ENCODE results near the gene ACSBG1.

The ACSBG1 gene

DNA sequence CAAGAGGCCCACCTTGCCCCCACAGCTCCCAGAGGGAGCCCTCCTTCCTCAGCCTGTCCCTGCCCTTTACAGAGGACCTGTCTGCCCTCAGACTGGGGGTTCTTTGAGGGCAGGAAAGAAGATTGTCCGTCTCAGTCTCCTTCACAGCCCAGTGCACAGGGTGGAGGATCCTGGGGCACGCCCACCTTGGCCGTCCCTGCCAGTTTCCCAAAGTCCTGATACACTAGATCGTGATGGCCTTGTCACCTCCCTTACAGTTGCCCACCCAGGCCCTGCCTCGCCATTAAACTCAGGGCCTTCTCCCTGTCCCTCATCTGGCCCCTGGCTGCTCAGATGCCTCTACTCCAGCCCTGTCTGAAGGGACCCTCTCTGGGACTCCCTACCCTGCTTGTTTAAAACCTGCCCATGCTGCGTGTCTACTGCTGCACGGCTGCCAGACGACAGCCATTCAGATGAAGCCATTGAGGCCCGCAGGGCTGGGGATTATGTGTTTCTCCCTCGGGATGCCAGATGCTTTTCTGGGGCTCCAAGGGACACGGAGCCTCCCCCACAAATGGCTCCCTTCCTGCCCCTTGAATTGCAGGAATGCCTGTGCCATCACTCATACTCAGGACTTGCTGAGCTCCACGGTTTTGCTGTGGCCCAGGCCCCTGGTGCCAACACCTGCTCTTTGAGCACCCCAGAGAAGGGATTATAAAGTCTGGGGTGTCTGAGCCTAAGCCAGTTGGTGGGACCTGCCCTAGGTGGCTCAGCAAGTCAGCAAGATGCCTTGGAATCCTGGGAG lies 27.8 kb downstream of the ACSBG1 start:
- H3K4me2 ChIP-seq (ENCODE audit: low read length) = no peak overlapping the region
- DNase-seq = peak; percentile 48
- no CpG with 5 or more reads among the region's 12 CpGs for WGBS (ENCODE audit: extremely low coverage, insufficient coverage, low lambda C conversion rate)

DNA sequence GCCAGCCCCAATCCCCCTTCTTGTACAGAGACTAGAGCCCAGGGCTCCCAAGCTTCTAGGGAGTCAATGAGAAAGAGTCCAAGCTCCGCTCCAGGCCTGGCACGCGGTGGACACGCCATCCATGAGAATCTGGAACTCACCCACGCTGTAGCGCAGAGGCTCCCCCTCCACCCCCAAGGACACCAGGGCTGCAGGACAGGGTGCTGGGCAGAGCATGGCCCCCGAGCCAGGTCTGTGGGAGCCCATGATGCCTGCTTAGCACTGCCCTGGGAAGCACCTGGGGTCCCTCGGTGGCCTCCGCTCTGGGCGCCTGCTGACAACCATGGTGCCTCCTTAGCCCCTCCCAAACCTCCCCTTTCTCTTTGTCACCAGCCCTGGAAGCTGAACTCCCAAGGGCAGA lies 28.5 kb downstream of the ACSBG1 start:
- Histone ChIP-seq H2BK5ac (ENCODE audit: low read length) (no peak overlapping the region), H3K56ac (ENCODE audit: low read length) (no peak overlapping the region), H3K36me3 (ENCODE audit: control insufficient read depth, insufficient read depth, low read length) (no peaks in the 10 kb centered on the region), H3K27ac (ENCODE audit: low read depth, low read length) (no peak overlapping the region), H3K23ac (ENCODE audit: low read length) (peak overlapping the region; percentile 6), H2BK120ac (ENCODE audit: low read depth, low read length) (no peak overlapping the region), H3K4ac (ENCODE audit: low read depth, low read length) (no peak overlapping the region), H3K18ac (ENCODE audit: low read length) (no peak overlapping the region), H3K79me1 (ENCODE audit: low read length) (no peaks in the 10 kb centered on the region), H2BK15ac (replicated peaks; ENCODE audit: low read depth) (no peak overlapping the region), H3K79me2 (ENCODE audit: control insufficient read depth, insufficient read depth, low read length) (no peaks in the 10 kb centered on the region), H2AK5ac (ENCODE audit: low read length) (no peak overlapping the region), H4K8ac (ENCODE audit: low read depth, low read length) (no peak overlapping the region), H3K27me3 (ENCODE audit: insufficient read depth, low read length, poor library complexity) (no peaks in the 10 kb centered on the region), H3K4me2 (ENCODE audit: low read length) (no peak overlapping the region), H3K4me3 (ENCODE audit: low read length) (no peak overlapping the region), H3K4me1 (ENCODE audit: control insufficient read depth, low read depth, low read length) (no peaks in the 10 kb centered on the region), H3K9ac (ENCODE audit: low read length) (no peak overlapping the region), H4K5ac (ENCODE audit: low read length) (no peak overlapping the region)
- WGBS (ENCODE audit: extremely low coverage, insufficient coverage, low lambda C conversion rate) = no CpG with 5 or more reads among the region's 10 CpGs
- DNase-seq = no peak

More for the DNA sequence above, 27.8 kb downstream of the ACSBG1 start:
- H3K4me1 ChIP-seq (ENCODE audit: control insufficient read depth, low read depth, low read length) = no peaks in the 10 kb centered on the region
- no peak overlapping the region for H2BK5ac ChIP-seq (ENCODE audit: low read length)
- no peaks in the 10 kb centered on the region for H3K36me3 ChIP-seq (ENCODE audit: control insufficient read depth, insufficient read depth, low read length)
- no peak overlapping the region for H4K5ac ChIP-seq (ENCODE audit: low read length)
- no peak overlapping the region for H2AK5ac ChIP-seq (ENCODE audit: low read length)
- H3K27ac ChIP-seq (ENCODE audit: low read depth, low read length) = no peak overlapping the region
- H2BK15ac ChIP-seq (replicated peaks; ENCODE audit: low read depth) = no peak overlapping the region
- no peak overlapping the region for H2BK120ac ChIP-seq (ENCODE audit: low read depth, low read length)
- no peak overlapping the region for H3K9ac ChIP-seq (ENCODE audit: low read length)
- H3K79me2 ChIP-seq (ENCODE audit: control insufficient read depth, insufficient read depth, low read length) = no peaks in the 10 kb centered on the region
- H3K18ac ChIP-seq (ENCODE audit: low read length) = no peak overlapping the region
- H3K56ac ChIP-seq (ENCODE audit: low read length) = no peak overlapping the region
- no peak overlapping the region for H4K8ac ChIP-seq (ENCODE audit: low read depth, low read length)
- no peaks in the 10 kb centered on the region for H3K27me3 ChIP-seq (ENCODE audit: insufficient read depth, low read length, poor library complexity)
- H3K4me3 ChIP-seq (ENCODE audit: low read length) = no peak overlapping the region
- H3K23ac ChIP-seq (ENCODE audit: low read length) = no peak overlapping the region
- H3K4ac ChIP-seq (ENCODE audit: low read depth, low read length) = no peak overlapping the region
- H3K79me1 ChIP-seq (ENCODE audit: low read length) = no peaks in the 10 kb centered on the region

- Histone ChIP-seq H2BK120ac (ENCODE audit: low read depth, low read length) (no peak overlapping the region), H3K4me1 (ENCODE audit: control insufficient read depth, low read depth, low read length) (no peaks in the 10 kb centered on the region), H3K4ac (ENCODE audit: low read depth, low read length) (no peak overlapping the region), H3K4me2 (ENCODE audit: low read length) (no peak overlapping the region), H3K18ac (ENCODE audit: low read length) (no peak overlapping the region), H3K79me1 (ENCODE audit: low read length) (no peaks in the 10 kb centered on the region), H3K9ac (ENCODE audit: low read length) (no peak overlapping the region), H4K5ac (ENCODE audit: low read length) (no peak overlapping the region), H3K79me2 (ENCODE audit: control insufficient read depth, insufficient read depth, low read length) (no peaks in the 10 kb centered on the region), H3K23ac (ENCODE audit: low read length) (no peak overlapping the region), H4K8ac (ENCODE audit: low read depth, low read length) (no peak overlapping the region), H2BK15ac (replicated peaks; ENCODE audit: low read depth) (no peak overlapping the region), H3K4me3 (ENCODE audit: low read length) (no peak overlapping the region), H3K56ac (ENCODE audit: low read length) (no peak overlapping the region), H3K36me3 (ENCODE audit: control insufficient read depth, insufficient read depth, low read length) (no peaks in the 10 kb centered on the region), H2AK5ac (ENCODE audit: low read length) (no peak overlapping the region), H3K27ac (ENCODE audit: low read depth, low read length) (no peak overlapping the region), H3K27me3 (ENCODE audit: insufficient read depth, low read length, poor library complexity) (no peaks in the 10 kb centered on the region), H2BK5ac (ENCODE audit: low read length) (no peak overlapping the region)
- no CpG with 5 or more reads among the region's 1 CpG for WGBS (ENCODE audit: extremely low coverage, insufficient coverage, low lambda C conversion rate)
- no peak for DNase-seq
Observed at GRCh38 chr15:78205337-78205736, 29.0 kb downstream of the ACSBG1 start.

- Histone ChIP-seq H3K27me3 (ENCODE audit: insufficient read depth, low read length, poor library complexity) (no peaks in the 10 kb centered on the region), H2AK5ac (ENCODE audit: low read length) (no peak overlapping the region), H3K79me1 (ENCODE audit: low read length) (no peaks in the 10 kb centered on the region), H2BK120ac (ENCODE audit: low read depth, low read length) (no peak overlapping the region), H2BK5ac (ENCODE audit: low read length) (no peak overlapping the region), H3K27ac (ENCODE audit: low read depth, low read length) (no peak overlapping the region), H3K36me3 (ENCODE audit: control insufficient read depth, insufficient read depth, low read length) (no peaks in the 10 kb centered on the region), H2BK15ac (replicated peaks; ENCODE audit: low read depth) (no peak overlapping the region), H3K4me2 (ENCODE audit: low read length) (no peak overlapping the region), H4K8ac (ENCODE audit: low read depth, low read length) (no peak overlapping the region), H3K4me3 (ENCODE audit: low read length) (no peak overlapping the region), H3K23ac (ENCODE audit: low read length) (no peak overlapping the region), H3K9ac (ENCODE audit: low read length) (no peak overlapping the region), H3K4me1 (ENCODE audit: control insufficient read depth, low read depth, low read length) (no peaks in the 10 kb centered on the region), H4K5ac (ENCODE audit: low read length) (no peak overlapping the region), H3K18ac (ENCODE audit: low read length) (no peak overlapping the region), H3K4ac (ENCODE audit: low read depth, low read length) (no peak overlapping the region), H3K56ac (ENCODE audit: low read length) (no peak overlapping the region), H3K79me2 (ENCODE audit: control insufficient read depth, insufficient read depth, low read length) (no peaks in the 10 kb centered on the region)
- WGBS (ENCODE audit: extremely low coverage, insufficient coverage, low lambda C conversion rate) = no CpG with 5 or more reads among the region's 17 CpGs
- DNase-seq = no peak
Observed at GRCh38 chr15:78204351-78205309, 29.7 kb downstream of the ACSBG1 start.

GRCh38 chr15:78203346-78204225 lies 30.8 kb downstream of the ACSBG1 start:
- no peak overlapping the region for H2BK5ac ChIP-seq (ENCODE audit: low read length)
- no peak overlapping the region for H4K5ac ChIP-seq (ENCODE audit: low read length)
- no peak overlapping the region for H3K4me2 ChIP-seq (ENCODE audit: low read length)
- no peaks in the 10 kb centered on the region for H3K36me3 ChIP-seq (ENCODE audit: control insufficient read depth, insufficient read depth, low read length)
- no peak overlapping the region for H3K23ac ChIP-seq (ENCODE audit: low read length)
- H3K4me1 ChIP-seq (ENCODE audit: control insufficient read depth, low read depth, low read length) = no peaks in the 10 kb centered on the region
- H3K4me3 ChIP-seq (ENCODE audit: low read length) = no peak overlapping the region
- H2BK15ac ChIP-seq (replicated peaks; ENCODE audit: low read depth) = no peak overlapping the region
- H3K27me3 ChIP-seq (ENCODE audit: insufficient read depth, low read length, poor library complexity) = no peaks in the 10 kb centered on the region
- DNase-seq = no peak
- H3K4ac ChIP-seq (ENCODE audit: low read depth, low read length) = no peak overlapping the region
- H2BK120ac ChIP-seq (ENCODE audit: low read depth, low read length) = no peak overlapping the region
- no peak overlapping the region for H3K18ac ChIP-seq (ENCODE audit: low read length)
- no peak overlapping the region for H3K56ac ChIP-seq (ENCODE audit: low read length)
- H3K79me1 ChIP-seq (ENCODE audit: low read length) = no peaks in the 10 kb centered on the region
- no peak overlapping the region for H3K27ac ChIP-seq (ENCODE audit: low read depth, low read length)
- whole genome bisulfite sequencing (ENCODE audit: extremely low coverage, insufficient coverage, low lambda C conversion rate) = no CpG with 5 or more reads among the region's 14 CpGs
- no peak overlapping the region for H3K9ac ChIP-seq (ENCODE audit: low read length)
- no peak overlapping the region for H2AK5ac ChIP-seq (ENCODE audit: low read length)
- H3K79me2 ChIP-seq (ENCODE audit: control insufficient read depth, insufficient read depth, low read length) = no peaks in the 10 kb centered on the region
- H4K8ac ChIP-seq (ENCODE audit: low read depth, low read length) = no peak overlapping the region
